ENCODE results near the gene RLF. TPM values are rescaled to one million over a fixed set of nuclear protein-coding genes. Genes with fewer than 3 reads are reported as not detected.

Gene RLF
- total RNA-seq (2022; extraction: Qiagen RNA extraction) = 4.3 to 6.2 TPM (median 4.7 TPM) in 5 replicates

DNA sequence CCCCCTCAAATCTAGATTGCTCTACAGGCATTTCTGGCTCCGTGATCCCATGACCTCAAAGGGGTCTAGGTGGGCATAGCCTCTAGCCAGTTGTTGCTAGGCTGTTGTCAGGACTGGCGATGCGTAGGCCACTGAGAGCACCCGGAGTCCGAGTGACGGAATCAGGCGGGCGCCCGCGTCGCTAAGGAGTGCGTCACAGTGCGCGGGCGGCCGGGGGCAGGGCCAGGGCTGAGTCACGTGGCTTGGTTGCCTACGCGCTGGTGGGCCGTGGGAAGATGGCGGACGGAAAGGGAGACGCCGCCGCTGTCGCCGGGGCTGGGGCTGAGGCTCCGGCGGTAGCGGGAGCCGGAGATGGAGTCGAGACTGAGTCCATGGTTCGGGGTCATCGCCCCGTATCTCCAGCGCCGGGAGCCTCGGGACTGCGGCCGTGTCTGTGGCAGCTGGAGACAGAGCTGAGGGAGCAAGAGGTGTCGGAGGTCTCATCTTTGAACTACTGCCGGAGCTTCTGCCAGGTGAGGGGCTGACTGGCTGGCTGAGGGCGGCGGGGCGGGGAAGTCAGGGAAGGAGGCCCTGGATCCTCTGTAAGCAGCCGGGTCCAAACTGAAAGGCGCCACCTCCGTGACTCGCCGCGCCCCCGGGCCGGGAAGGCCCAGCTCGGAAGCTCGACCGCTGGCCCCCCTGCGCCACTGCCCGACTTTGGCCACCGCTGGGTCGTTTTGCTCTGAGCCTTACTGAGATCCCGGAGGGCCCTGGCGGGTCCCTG, at the start of gene RLF:
TSS of gene RLF (plus strand) at position 263 of the 763 bp plus-strand sequence. CDS start at position 276, 13 bp downstream.

DNA sequence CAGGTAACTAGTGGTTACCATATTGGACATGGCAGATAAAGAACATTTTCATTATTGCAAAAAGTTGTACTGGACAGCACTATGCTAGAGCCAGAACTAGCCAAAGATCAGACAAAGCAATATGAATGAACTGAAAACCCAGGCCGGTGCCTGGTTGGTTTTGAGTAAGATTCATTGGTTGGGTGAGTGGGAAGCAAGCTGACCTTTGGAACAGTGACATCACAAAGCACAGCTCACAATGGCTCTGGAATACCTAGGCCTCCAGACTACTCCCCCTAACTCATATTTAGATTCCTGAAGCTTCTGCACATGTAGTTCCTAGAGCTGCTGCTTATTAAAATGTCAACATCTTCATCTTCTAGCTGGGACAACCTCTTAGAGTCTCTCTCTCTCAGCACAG, 86.5 kb downstream of the RLF start, which contains the start of gene TMCO2:
TSS of gene TMCO2 (plus strand) at position 283 of the 400 bp plus-strand sequence. CDS start at position 340, 57 bp downstream.

GRCh38 chr1:40257688-40258444, 96.7 kb downstream of the RLF start, which contains the start of gene ZMPSTE24:
TSS of gene ZMPSTE24 (plus strand) at chr1:40258236. CDS start at chr1:40258272, 36 bp downstream.

Other genes with a start within 250 kb of the RLF start
- 8.8 to 11.4 TPM (median 9.9 TPM) in 5 replicates for gene MFSD2A, start 206.2 kb upstream of the RLF start, total RNA-seq (2022; extraction: Qiagen RNA extraction)
- gene CAP1, start 120.7 kb upstream of the RLF start, total RNA-seq (2022; extraction: Qiagen RNA extraction) = 206 to 294 TPM (median 229 TPM) in 5 replicates
- gene PPT1, start 64.1 kb upstream of the RLF start, total RNA-seq (2022; extraction: Qiagen RNA extraction) = 57.3 to 74.0 TPM (median 58.3 TPM) in 5 replicates
- not detected in 5 replicates for gene TMCO2, start 86.5 kb downstream of the RLF start, total RNA-seq (2022; extraction: Qiagen RNA extraction)
- gene ZMPSTE24, start 96.8 kb downstream of the RLF start, total RNA-seq (2022; extraction: Qiagen RNA extraction) = 35.9 to 43.0 TPM (median 36.8 TPM) in 5 replicates
- 0.07 to 0.33 TPM (median 0.23 TPM) in 5 replicates for gene COL9A2, start 155.9 kb downstream of the RLF start, total RNA-seq (2022; extraction: Qiagen RNA extraction)
- 9.0 to 9.8 TPM (median 9.2 TPM) in 5 replicates for gene SMAP2, start 212.3 kb downstream of the RLF start, total RNA-seq (2022; extraction: Qiagen RNA extraction)